Stimulated activated CD4-positive, alpha-beta T cell treated with anti-CD3 and anti-CD28 coated beads, Interleukin-1b, Interleukin-23, amount 100 ng/mL, for 1 hour (primary cell): ENCODE measurements around the gene CCZ1.
"Not testable (repeated sequence)": the region's sequence is repeated elsewhere in the genome, so short reads cannot be mapped to it uniquely, and the experiment has no call there.

ENCODE experiments used
- DNase-seq, 2 donors: peaks; one replicate each; pipeline ENCODE4 v3.0.0-alpha.2; 2020; ENCODE audit warnings: low read depth in 2 of 2

The CCZ1 gene

GRCh38 chr7:5908835-5909234 lies 10.3 kb downstream of the CCZ1 start:
- not testable (repeated sequence) for DNase-seq

- DNase-seq: not testable (repeated sequence)
These were observed 18.0 kb downstream of the CCZ1 start for GRCh38 chr7:5916529-5916928.

DNA sequence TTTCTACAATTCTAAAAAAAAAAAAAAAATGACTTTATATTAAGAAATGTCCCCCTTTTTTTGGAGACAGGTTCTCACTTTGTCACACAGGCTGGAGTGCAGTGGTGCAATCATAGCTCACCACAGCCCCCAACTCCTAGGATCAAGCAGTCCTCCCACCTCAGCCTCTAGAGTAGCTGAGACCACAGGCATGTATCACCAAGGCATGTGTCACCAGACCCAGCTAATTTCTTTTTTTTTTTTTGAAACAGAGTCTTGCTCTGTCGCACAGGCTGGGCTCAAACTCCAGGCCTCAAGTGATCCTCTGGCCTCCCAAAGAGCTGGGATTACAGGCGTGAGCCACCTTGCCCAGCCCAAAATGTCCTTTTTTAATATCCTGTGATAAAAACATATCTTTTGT lies 25.6 kb downstream of the CCZ1 start:
- DNase-seq: not testable (repeated sequence)

DNA sequence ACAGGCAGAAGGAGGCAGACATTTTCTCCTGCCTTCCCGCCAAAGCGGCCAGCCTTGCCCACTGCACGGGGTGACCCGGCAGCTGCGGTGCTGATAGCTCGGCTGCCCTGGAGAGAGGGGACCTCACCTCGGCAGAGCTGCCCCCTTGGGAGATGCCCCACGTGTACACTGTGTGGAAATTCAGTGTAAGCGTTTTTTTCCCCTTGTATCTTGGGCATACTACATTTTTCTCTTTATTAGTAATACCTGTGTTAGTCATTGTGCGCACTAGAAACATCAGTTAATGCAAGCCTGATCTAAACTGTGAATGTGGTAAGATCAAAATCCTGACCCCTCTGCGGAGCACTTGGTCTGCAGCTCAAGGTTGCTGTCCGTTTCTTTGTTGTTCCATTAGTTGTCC lies 26.1 kb downstream of the CCZ1 start:
- not testable (repeated sequence) for DNase-seq

DNA sequence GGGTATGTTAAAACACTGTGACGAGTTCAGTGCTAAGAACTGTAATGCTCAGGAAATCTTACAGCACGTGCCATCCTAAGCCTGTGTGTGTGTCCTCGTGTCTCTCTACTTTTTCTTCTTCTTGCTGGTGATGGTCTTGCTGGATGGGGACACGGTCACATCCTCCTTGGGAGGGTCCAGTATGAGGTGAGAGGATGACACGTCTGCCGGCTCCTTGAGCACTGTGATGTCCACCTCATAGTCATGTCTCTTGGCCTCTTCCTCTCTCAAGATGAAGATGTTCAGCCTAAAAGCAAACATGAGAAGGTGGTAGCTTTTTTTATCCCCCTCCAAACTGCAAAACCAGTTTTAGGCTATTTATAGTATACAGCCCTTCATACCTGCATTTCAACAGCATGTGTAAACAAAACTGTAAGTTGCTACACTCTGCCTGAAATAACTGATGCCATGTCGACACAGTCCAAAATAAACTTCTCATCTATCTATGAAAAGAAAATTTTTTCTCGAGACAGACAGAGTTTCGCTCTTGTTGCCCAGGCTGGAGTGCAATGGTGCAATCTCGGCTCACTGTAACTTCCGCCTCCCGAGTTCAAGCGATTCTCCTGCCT lies 27.8 kb downstream of the CCZ1 start:
- DNase-seq: not testable (repeated sequence)

GRCh38 chr7:5930290-5930689 lies 31.8 kb downstream of the CCZ1 start:
- DNase-seq: not testable (repeated sequence)

- not testable (repeated sequence) for DNase-seq
These were observed 32.7 kb downstream of the CCZ1 start for GRCh38 chr7:5931250-5931649.

DNA sequence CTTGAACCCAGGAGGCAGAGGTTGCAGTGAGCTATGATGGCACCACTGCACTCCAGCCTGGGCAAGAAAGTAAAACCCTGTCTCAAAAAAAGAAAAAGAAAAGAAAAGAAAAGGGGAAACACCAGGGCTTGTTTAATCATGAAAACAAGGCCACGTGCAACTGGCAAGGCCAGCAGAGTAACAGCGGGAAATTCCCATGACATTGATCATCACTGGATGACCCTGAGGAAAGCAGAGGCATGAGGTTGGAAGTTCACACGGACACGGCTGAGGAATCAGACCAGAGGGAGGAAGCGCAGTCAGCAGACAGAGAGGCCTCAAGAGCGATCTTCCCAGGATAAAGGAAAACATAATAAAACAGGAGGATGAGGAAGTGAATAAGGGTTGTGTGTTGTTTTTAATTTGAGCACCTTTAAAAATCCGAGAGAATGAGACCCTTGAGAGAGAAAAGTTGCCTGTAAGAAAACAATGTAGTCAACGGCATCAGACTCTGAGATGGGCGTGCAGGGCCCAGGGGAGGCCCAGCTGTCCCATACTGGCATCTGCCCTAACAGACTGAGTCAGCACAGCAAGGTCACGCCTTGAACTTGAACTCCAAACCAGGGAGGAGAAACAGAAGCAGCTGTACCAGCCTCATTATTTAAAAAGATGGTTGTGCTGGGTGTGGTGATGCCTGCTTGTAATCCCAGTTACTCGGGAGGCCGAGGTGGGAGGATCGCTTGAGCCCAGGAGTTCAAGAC lies 33.5 kb downstream of the CCZ1 start:
- DNase-seq: not testable (repeated sequence)

DNA sequence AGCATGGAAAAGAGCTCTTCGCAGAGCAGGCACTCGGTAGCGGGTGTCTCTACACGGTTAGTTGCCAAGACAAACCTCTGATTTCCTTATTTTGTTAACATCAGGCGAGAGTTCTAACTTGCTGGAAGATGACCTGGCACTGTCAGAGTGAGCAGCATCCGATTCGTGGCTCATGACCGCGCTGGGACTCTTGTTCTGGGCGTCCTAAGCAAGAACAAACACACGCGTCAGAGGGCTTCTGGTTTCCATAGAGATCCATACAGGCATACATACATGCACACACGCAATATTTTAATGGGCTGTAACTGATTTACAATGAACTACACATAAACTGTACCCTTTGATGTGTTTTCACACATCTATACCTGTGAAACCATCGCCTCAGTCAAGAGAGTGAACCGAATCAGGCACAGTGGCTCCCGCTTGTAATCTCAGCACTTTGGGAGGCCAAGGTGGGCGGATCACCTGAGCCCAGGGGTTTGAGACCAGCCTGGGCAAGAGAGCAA lies 36.5 kb downstream of the CCZ1 start:
- DNase-seq: not testable (repeated sequence)

DNA sequence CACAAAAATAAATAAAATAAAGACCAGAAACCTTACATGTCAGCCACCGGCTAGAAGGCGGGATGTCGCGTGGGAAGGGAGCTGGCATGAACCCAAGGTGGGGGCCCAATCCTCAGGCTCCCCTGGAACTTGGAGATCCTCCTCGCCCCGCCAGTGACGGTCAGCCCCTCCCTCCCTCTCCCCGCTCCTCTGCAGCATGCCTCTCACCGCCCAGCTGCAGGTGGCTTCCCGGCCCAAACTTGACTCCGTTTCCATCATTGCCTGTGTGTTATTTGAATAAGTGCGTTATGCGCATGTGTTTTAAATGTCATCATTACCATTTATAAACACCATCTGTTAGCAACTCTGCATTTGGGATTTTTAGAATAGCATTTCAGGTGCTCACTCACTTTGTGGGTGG lies 64.7 kb downstream of the CCZ1 start:
- not testable (repeated sequence) for DNase-seq

DNA sequence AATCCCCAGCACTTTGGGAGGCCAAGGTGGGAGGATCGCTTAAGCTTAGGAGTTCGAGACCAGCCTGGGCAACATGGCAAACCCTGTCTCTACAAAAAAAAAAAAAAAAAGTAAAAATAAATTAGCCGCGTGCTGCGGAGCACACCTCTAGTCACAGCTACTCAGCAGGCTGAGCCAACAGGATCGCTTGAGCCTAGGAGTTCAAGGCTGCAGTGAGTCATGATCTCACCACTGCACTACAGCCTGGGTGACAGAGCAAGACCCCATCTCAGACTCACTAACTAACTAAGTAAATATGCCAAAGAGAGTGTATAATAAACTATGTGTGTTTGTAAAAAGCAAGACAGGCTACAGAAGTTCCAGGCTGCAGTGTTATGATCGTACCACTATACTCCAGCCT lies 65.3 kb downstream of the CCZ1 start:
- not testable (repeated sequence) for DNase-seq

DNA sequence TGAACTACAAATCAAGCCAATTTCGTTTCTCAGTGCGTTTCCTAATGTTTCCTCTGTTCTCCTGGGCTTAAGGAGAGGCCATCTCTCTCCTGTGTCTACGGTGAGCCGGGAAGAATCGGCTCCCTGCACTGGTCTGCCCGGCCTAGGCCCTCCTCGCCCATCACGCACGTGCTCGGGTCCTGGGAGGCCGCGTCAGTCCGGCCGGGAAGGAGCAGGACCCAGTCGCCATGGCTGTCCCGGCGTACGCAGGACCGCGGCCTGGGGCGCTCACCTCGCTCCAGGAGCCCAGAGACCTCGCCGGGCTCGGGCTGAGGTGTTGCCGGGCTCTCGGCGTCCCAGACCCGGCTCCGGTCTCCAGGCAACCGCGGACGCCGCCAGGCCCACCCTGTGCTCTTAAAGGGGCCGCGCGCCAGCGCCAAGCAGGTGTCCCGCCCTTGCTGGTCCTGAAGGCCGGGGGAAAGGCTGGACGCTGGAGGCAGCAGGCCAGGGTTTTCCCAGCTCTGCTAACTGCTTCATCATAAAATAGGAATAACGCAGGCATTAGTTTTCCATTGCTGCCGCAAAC lies 71.9 kb downstream of the CCZ1 start, which contains the start of gene RSPH10B:
Gene RSPH10B (minus strand): TSS at position 343 of the 565 bp plus-strand sequence. CDS start 3,573 bp downstream, outside the sequence.
- not testable (repeated sequence) for DNase-seq

DNA sequence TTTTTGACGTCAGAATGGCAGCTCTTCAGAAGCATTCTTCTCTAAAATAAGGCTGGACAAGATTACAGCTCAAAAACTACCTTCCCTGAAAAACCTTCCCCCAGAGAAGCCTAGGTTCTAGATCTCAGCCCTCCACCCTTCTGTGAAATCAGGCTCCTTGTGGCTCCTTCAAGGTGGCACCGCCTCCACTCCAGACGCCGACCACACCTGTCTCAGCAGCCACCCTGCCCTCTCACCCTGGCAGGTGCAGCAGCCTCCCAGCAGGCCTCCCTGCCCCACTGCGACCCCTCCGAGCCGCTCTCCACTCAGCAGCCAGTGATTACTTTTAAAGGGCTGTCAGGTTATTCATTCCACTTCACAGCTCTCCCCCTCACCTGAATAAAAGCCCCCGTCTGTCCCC lies 75.0 kb downstream of the CCZ1 start:
- DNase-seq: not testable (repeated sequence)
